Tibial artery (tissue), 4 donors: Measurements from ENCODE around the gene MGST2.

Experiments
- DNase-seq, 2 donors: peaks; one replicate each; pipeline ENCODE4 v3.0.0-alpha.2; 2019
- H3K27ac ChIP-seq, 2 donors: fragments of 200-600 bp; sonication (generic) in 1 of 2; 1 replicate in 1 of 2; 2 replicates in 1 of 2; pipeline ENCODE4 v1.5.1; 2018 to 2019; ENCODE audit warnings: mild to moderate bottlenecking in 1 of 2
- H3K27me3 ChIP-seq, 2 donors: fragments of 200-600 bp; sonication (generic) in 1 of 2; one replicate each; pipeline versions ENCODE4 v1.5.1 to v1.6.0; 2016 to 2019
- H3K36me3 ChIP-seq, 3 donors: fragments of 200-600 bp; sonication (generic) in 2 of 3; one replicate each; pipeline ENCODE4 v1.5.1; 2016 to 2019; ENCODE audit warnings: mild to moderate bottlenecking in 2 of 3
- H3K4me1 ChIP-seq, 4 donors: fragments of 200-600 bp; sonication (generic) in 2 of 4; 1 replicate in 3 of 4; 2 replicates in 1 of 4; pipeline ENCODE4 v1.5.1; 2016 to 2019
- H3K4me3 ChIP-seq, 2 donors: fragments of 200-600 bp; sonication (generic) in 1 of 2; 1 replicate in 1 of 2; 2 replicates in 1 of 2; pipeline ENCODE4 v1.5.1; 2018 to 2019; ENCODE audit warnings: mild to moderate bottlenecking in 2 of 2
- H3K9me3 ChIP-seq, 3 donors: fragments of 200-600 bp; sonication (generic) in 1 of 3; one replicate each; pipeline ENCODE4 v1.5.1; 2016 to 2019
- CTCF ChIP-seq, 2 experiments: fragments of 200-600 bp in 1 of 2; fragments of 450-650 bp in 1 of 2; IDR thresholded peaks; one replicate each; pipeline ENCODE4 v1.5.1; 2017 to 2019; ENCODE audit warnings: antibody characterized with exemption in 2 of 2, mild to moderate bottlenecking in 1 of 2, moderate library complexity in 1 of 2
- intact Hi-C: fragments of 100-400 bp; cut with DNase I; formaldehyde crosslinking; loops from one replicate; pipeline ENCODE4 v1.15.0; 2023; ENCODE audit warnings: low total_unique reads

Gene MGST2

GRCh38 chr4:139732991-139733570, 67.5 kb downstream of the MGST2 start:
- no peak for TF ChIP-seq CTCF (IDR thresholded peaks at IDR 0.05)
- Histone ChIP-seq H3K36me3 (peaks cover 0 to 11% (median 0%) of the 10 kb centered on the region in 3 donors), H3K4me3 (no peak overlapping the region), H3K4me1 (peaks cover 0 to 23% (median 18%) of the 10 kb centered on the region in 4 donors), H3K9me3 (no peaks in the 10 kb centered on the region), H3K27me3 (no peaks in the 10 kb centered on the region), H3K27ac (no peak overlapping the region)
- intact Hi-C loops, result loop anchor here (10.0 kb wide), 2 partner anchors 312 to 572 kb away; no protein-coding TSS in a partner anchor
- no peak for DNase-seq

GRCh38 chr4:139734201-139734874, 68.7 kb downstream of the MGST2 start:
- peaks cover 0 to 28% (median 18%) of the 10 kb centered on the region in 4 donors for H3K4me1 ChIP-seq
- peaks cover 0 to 3% (median 0%) of the 10 kb centered on the region in 3 donors for H3K36me3 ChIP-seq
- TF ChIP-seq CTCF (IDR thresholded peaks at IDR 0.05), result no peak
- DNase-seq, result peak in 1 of 2 donors; percentile 45
- H3K27ac ChIP-seq, result peak overlapping the region; percentile 84 to 91
- intact Hi-C loops, result loop anchor here (2.0 to 10.0 kb wide), 3 partner anchors 310 to 570 kb away; partner anchors contain the start of gene MAML3
- H3K9me3 ChIP-seq, result no peaks in the 10 kb centered on the region
- H3K27me3 ChIP-seq, result no peaks in the 10 kb centered on the region
- peak overlapping the region; percentile 58 to 72 for H3K4me3 ChIP-seq

GRCh38 chr4:139734875-139735380, 69.3 kb downstream of the MGST2 start:
- Histone ChIP-seq H3K36me3 (no peaks in the 10 kb centered on the region), H3K27ac (peak overlapping the region; percentile 84 to 91), H3K4me3 (peak overlapping the region; percentile 58 to 72), H3K4me1 (peaks cover 0 to 31% (median 20%) of the 10 kb centered on the region in 4 donors), H3K27me3 (no peaks in the 10 kb centered on the region), H3K9me3 (no peaks in the 10 kb centered on the region)
- peak; percentile 84 to 94 for DNase-seq
- peak; percentile 82 to 92 for TF ChIP-seq CTCF (IDR thresholded peaks at IDR 0.05)
- intact Hi-C loops, result loop anchor here (2.0 to 10.0 kb wide), 4 partner anchors 310 to 570 kb away; partner anchors contain the start of gene MAML3

GRCh38 chr4:139735381-139736273, 70.0 kb downstream of the MGST2 start:
- Histone ChIP-seq H3K27ac (peak overlapping the region; percentile 84 to 91), H3K9me3 (no peaks in the 10 kb centered on the region), H3K27me3 (no peaks in the 10 kb centered on the region), H3K4me3 (peak overlapping the region; percentile 58 to 72), H3K4me1 (peaks cover 0 to 38% (median 26%) of the 10 kb centered on the region in 4 donors), H3K36me3 (no peaks in the 10 kb centered on the region)
- TF ChIP-seq CTCF (IDR thresholded peaks at IDR 0.05), result peak in 1 of 2 experiments; percentile 10
- intact Hi-C loops, result loop anchor here (2.0 to 10.0 kb wide), 4 partner anchors 309 to 569 kb away; partner anchors contain the start of gene MAML3
- peak in 1 of 2 donors; percentile 36 for DNase-seq

GRCh38 chr4:139736274-139736660, 70.6 kb downstream of the MGST2 start:
- no peak for TF ChIP-seq CTCF (IDR thresholded peaks at IDR 0.05)
- Histone ChIP-seq H3K27ac (peak overlapping the region; percentile 84 to 91), H3K9me3 (no peaks in the 10 kb centered on the region), H3K36me3 (no peaks in the 10 kb centered on the region), H3K4me3 (no peak overlapping the region), H3K27me3 (no peaks in the 10 kb centered on the region), H3K4me1 (peaks cover 0 to 45% (median 31%) of the 10 kb centered on the region in 4 donors)
- no peak for DNase-seq
- intact Hi-C loops, result loop anchor here (5.0 to 10.0 kb wide), 3 partner anchors 309 to 569 kb away; no protein-coding TSS in a partner anchor
